HG03571 (cell line): ENCODE data around the gene ZBTB46.

ENCODE experiments used
- ATAC-seq: cut with Tn5 transposase; IDR thresholded peaks from one replicate; pipeline ENCODE4 v1.9.1; 2021; ENCODE audit not compliant: unreplicated experiment

The ZBTB46 gene

GRCh38 chr20:63768591-63769515 lies 62.2 kb downstream of the ZBTB46 start:
- no peak for ATAC-seq

- ATAC-seq = no peak
These were observed 63.2 kb downstream of the ZBTB46 start for GRCh38 chr20:63767886-63768285.

GRCh38 chr20:63767456-63767855 lies 63.6 kb downstream of the ZBTB46 start:
- ATAC-seq = no peak

GRCh38 chr20:63766695-63767426 lies 64.2 kb downstream of the ZBTB46 start:
- ATAC-seq = no peak

GRCh38 chr20:63765902-63766301 lies 65.2 kb downstream of the ZBTB46 start:
- ATAC-seq = no peak

GRCh38 chr20:63765082-63765873 lies 65.8 kb downstream of the ZBTB46 start:
- no peak for ATAC-seq

GRCh38 chr20:63759377-63759901 lies 71.6 kb downstream of the ZBTB46 start:
- ATAC-seq = no peak

- ATAC-seq = no peak
These were observed 72.9 kb downstream of the ZBTB46 start for GRCh38 chr20:63758152-63758551.

- ATAC-seq = no peak
These were observed 74.4 kb downstream of the ZBTB46 start for GRCh38 chr20:63756648-63756991.

- ATAC-seq = no peak
These were observed 75.0 kb downstream of the ZBTB46 start for GRCh38 chr20:63755933-63756647.

- ATAC-seq = no peak
These were observed 77.1 kb downstream of the ZBTB46 start for GRCh38 chr20:63754008-63754407.

GRCh38 chr20:63753381-63753780 lies 77.7 kb downstream of the ZBTB46 start:
- no peak for ATAC-seq

GRCh38 chr20:63752411-63753101 lies 78.5 kb downstream of the ZBTB46 start:
- no peak for ATAC-seq

- no peak for ATAC-seq
These were observed 79.4 kb downstream of the ZBTB46 start for GRCh38 chr20:63751471-63752271.

GRCh38 chr20:63750807-63751470 lies 80.1 kb downstream of the ZBTB46 start:
- ATAC-seq = no peak

- no peak for ATAC-seq
These were observed 81.2 kb downstream of the ZBTB46 start for GRCh38 chr20:63749597-63750508.

- ATAC-seq = no peak
These were observed 82.2 kb downstream of the ZBTB46 start for GRCh38 chr20:63748934-63749270.
